ENCODE results near the gene AFF3. TPM values are rescaled to one million over a fixed set of nuclear protein-coding genes. Genes with fewer than 3 reads are reported as not detected.

Gene AFF3
- total RNA-seq, 1 experiment from 2014 or later, result not detected

GRCh38 chr2:100130595-100131391, 11.6 kb downstream of the AFF3 start:
- Histone ChIP-seq H3K36me3 (ENCODE audit: insufficient read depth, low read length, poor library complexity, severe bottlenecking) (no peaks in the 10 kb centered on the region), H3K27ac (ENCODE audit: low read depth, low read length, poor library complexity, severe bottlenecking) (no peak overlapping the region), H3K9me3 (ENCODE audit: low read depth, low read length, poor library complexity, severe bottlenecking) (no peaks in the 10 kb centered on the region), H3K4me1 (ENCODE audit: insufficient read depth, low read length, poor library complexity, severe bottlenecking) (no peaks in the 10 kb centered on the region), H3K27me3 (replicated peaks; ENCODE audit: insufficient read depth, low read depth, low read length, poor library complexity) (peaks cover 4% of the 10 kb centered on the region), H3K4me3 (ENCODE audit: low read depth, low read length, poor library complexity, severe bottlenecking) (no peak overlapping the region)
- POLR2A ChIA-PET (ENCODE audit: low non-redundant PET), result no interaction called here
- intact Hi-C loops (cut with micrococcal nuclease; ENCODE audit: unreplicated experiment), result no loop called here
- DNase-seq (ENCODE audit: low spot score), result no peak
- CTCF ChIA-PET, result no interaction called here
- TF ChIP-seq CTCF (conservative IDR thresholded peaks at IDR 0.05; ENCODE audit: low read depth, low read length), result no peak
- TF ChIP-seq EZH2 (IDR thresholded peaks at IDR 0.05; ENCODE audit: borderline replicate concordance, low read depth, low read length, poor library complexity, severe bottlenecking), result no peak
- no TSS peak for BruUV-seq (replicated peaks)

GRCh38 chr2:100126897-100127401, 15.4 kb downstream of the AFF3 start:
- Histone ChIP-seq H3K27ac (ENCODE audit: low read depth, low read length, poor library complexity, severe bottlenecking) (no peak overlapping the region), H3K36me3 (ENCODE audit: insufficient read depth, low read length, poor library complexity, severe bottlenecking) (no peaks in the 10 kb centered on the region), H3K4me1 (ENCODE audit: insufficient read depth, low read length, poor library complexity, severe bottlenecking) (no peaks in the 10 kb centered on the region), H3K27me3 (replicated peaks; ENCODE audit: insufficient read depth, low read depth, low read length, poor library complexity) (peaks cover 4% of the 10 kb centered on the region), H3K4me3 (ENCODE audit: low read depth, low read length, poor library complexity, severe bottlenecking) (no peak overlapping the region), H3K9me3 (ENCODE audit: low read depth, low read length, poor library complexity, severe bottlenecking) (no peaks in the 10 kb centered on the region)
- no peak for DNase-seq (ENCODE audit: low spot score)
- BruUV-seq (replicated peaks), result no TSS peak
- POLR2A ChIA-PET (ENCODE audit: low non-redundant PET), result no interaction called here
- TF ChIP-seq CTCF (conservative IDR thresholded peaks at IDR 0.05; ENCODE audit: low read depth, low read length) (no peak), EZH2 (IDR thresholded peaks at IDR 0.05; ENCODE audit: borderline replicate concordance, low read depth, low read length, poor library complexity, severe bottlenecking) (no peak)
- intact Hi-C loops (cut with micrococcal nuclease; ENCODE audit: unreplicated experiment), result no loop called here
- CTCF ChIA-PET, result no interaction called here

- POLR2A ChIA-PET (ENCODE audit: low non-redundant PET), result no interaction called here
- TF ChIP-seq CTCF (conservative IDR thresholded peaks at IDR 0.05; ENCODE audit: low read depth, low read length) (no peak), EZH2 (IDR thresholded peaks at IDR 0.05; ENCODE audit: borderline replicate concordance, low read depth, low read length, poor library complexity, severe bottlenecking) (no peak)
- Histone ChIP-seq H3K9me3 (ENCODE audit: low read depth, low read length, poor library complexity, severe bottlenecking) (no peaks in the 10 kb centered on the region), H3K27ac (ENCODE audit: low read depth, low read length, poor library complexity, severe bottlenecking) (no peak overlapping the region), H3K4me3 (ENCODE audit: low read depth, low read length, poor library complexity, severe bottlenecking) (no peak overlapping the region), H3K27me3 (replicated peaks; ENCODE audit: insufficient read depth, low read depth, low read length, poor library complexity) (peaks cover 4% of the 10 kb centered on the region), H3K36me3 (ENCODE audit: insufficient read depth, low read length, poor library complexity, severe bottlenecking) (no peaks in the 10 kb centered on the region), H3K4me1 (ENCODE audit: insufficient read depth, low read length, poor library complexity, severe bottlenecking) (no peaks in the 10 kb centered on the region)
- no TSS peak for BruUV-seq (replicated peaks)
- CTCF ChIA-PET, result no interaction called here
- DNase-seq (ENCODE audit: low spot score), result no peak
- intact Hi-C loops (cut with micrococcal nuclease; ENCODE audit: unreplicated experiment), result no loop called here
These were observed 16.2 kb downstream of the AFF3 start for GRCh38 chr2:100126201-100126600.

All from A673 (cell line).